Neuronal stem cell (in vitro differentiated cells): ENCODE measurements around the gene C3orf18.

Experiments
- DNase-seq: peaks from one replicate; pipeline ENCODE4 v3.0.0-alpha.2; 2013; ENCODE audit warnings: low spot score
- H2AFZ ChIP-seq: one replicate; pipeline ENCODE4 v1.6.1; 2013; ENCODE audit warnings: mild to moderate bottlenecking, low read length, inconsistent platforms
- H2AK5ac ChIP-seq: 2 replicates; pipeline ENCODE4 v1.6.1; 2013; ENCODE audit warnings: low read depth, mild to moderate bottlenecking, inconsistent platforms, low read length, moderate library complexity, mixed read lengths
- H2BK120ac ChIP-seq: 2 replicates; pipeline ENCODE4 v1.6.1; 2013; ENCODE audit warnings: low read depth, mild to moderate bottlenecking, inconsistent platforms, low read length, moderate library complexity, mixed read lengths
- H2BK12ac ChIP-seq: one replicate; pipeline ENCODE4 v1.6.1; 2013; ENCODE audit warnings: low read length, inconsistent platforms
- H2BK15ac ChIP-seq: 2 replicates; pipeline ENCODE4 v1.6.1; 2013; ENCODE audit warnings: mild to moderate bottlenecking, low read length, inconsistent platforms, mixed read lengths
- H2BK5ac ChIP-seq: one replicate; pipeline ENCODE4 v1.6.1; 2013; ENCODE audit warnings: inconsistent platforms, mild to moderate bottlenecking, low read length, moderate library complexity
- H3K14ac ChIP-seq: one replicate; pipeline ENCODE4 v1.6.1; 2013; ENCODE audit warnings: low read length, inconsistent platforms
- H3K18ac ChIP-seq: 2 replicates; pipeline ENCODE4 v1.6.1; 2013; ENCODE audit warnings: low read length, inconsistent platforms
- H3K23ac ChIP-seq: 2 replicates; pipeline ENCODE4 v1.6.1; 2013; ENCODE audit warnings: low read depth, mild to moderate bottlenecking, mixed read lengths, low read length, inconsistent platforms; ENCODE audit not compliant: poor library complexity
- H3K27ac ChIP-seq: replicated peaks from 3 replicates; pipeline ENCODE4 v1.5.1; 2013; ENCODE audit warnings: low read length, inconsistent platforms
- H3K27me3 ChIP-seq, 3 experiments: 2 replicates each; pipeline ENCODE4 v1.6.1; 2013; ENCODE audit warnings: low read length in 3 of 3, mild to moderate bottlenecking in 2 of 3, inconsistent platforms in 1 of 3, low read depth in 1 of 3, mixed read lengths in 1 of 3, moderate library complexity in 1 of 3; ENCODE audit not compliant: control insufficient read depth in 3 of 3, insufficient read depth in 3 of 3
- H3K36me3 ChIP-seq, 2 donors: replicated peaks in 1 of 2; 2 replicates each; pipeline ENCODE4 v1.6.1; 2013; ENCODE audit warnings: low read length in 2 of 2; ENCODE audit not compliant: control insufficient read depth in 2 of 2, insufficient read depth in 2 of 2
- H3K4ac ChIP-seq: 2 replicates; pipeline ENCODE4 v1.6.1; 2013; ENCODE audit warnings: inconsistent platforms, mild to moderate bottlenecking, low read length, moderate library complexity
- H3K4me1 ChIP-seq, 2 donors: 1 replicate in 1 of 2; 2 replicates in 1 of 2; pipeline ENCODE4 v1.6.1; 2013; ENCODE audit warnings: low read length in 2 of 2, low read depth in 1 of 2; ENCODE audit not compliant: control insufficient read depth in 2 of 2, insufficient read depth in 1 of 2
- H3K4me2 ChIP-seq: one replicate; pipeline ENCODE4 v1.6.1; 2013; ENCODE audit warnings: mild to moderate bottlenecking, low read length, inconsistent platforms; ENCODE audit not compliant: insufficient read depth, poor library complexity, severe bottlenecking
- H3K4me3 ChIP-seq, 2 donors: 2 replicates each; pipeline ENCODE4 v1.5.1; 2013; ENCODE audit warnings: low read length in 2 of 2, mild to moderate bottlenecking in 2 of 2, inconsistent platforms in 1 of 2, moderate library complexity in 1 of 2
- H3K79me1 ChIP-seq: one replicate; pipeline ENCODE4 v1.6.1; 2013; ENCODE audit warnings: low read depth, mild to moderate bottlenecking, inconsistent platforms, low read length, moderate library complexity
- H3K9ac ChIP-seq: one replicate; pipeline ENCODE4 v1.6.1; 2013; ENCODE audit warnings: mild to moderate bottlenecking, low read depth, low read length, inconsistent platforms; ENCODE audit not compliant: poor library complexity
- H3K9me3 ChIP-seq, 2 donors: replicated peaks in 1 of 2; 2 replicates each; pipeline versions ENCODE3 to v1.6.1; 2013; ENCODE audit warnings: low read length in 2 of 2, mild to moderate bottlenecking in 2 of 2, inconsistent platforms in 1 of 2, low read depth in 1 of 2, mixed read lengths in 1 of 2, moderate library complexity in 1 of 2; ENCODE audit not compliant: control insufficient read depth in 2 of 2, insufficient read depth in 1 of 2
- H4K8ac ChIP-seq: one replicate; pipeline ENCODE4 v1.6.1; 2013; ENCODE audit warnings: low read depth, mild to moderate bottlenecking, inconsistent platforms, low read length, moderate library complexity
- H4K91ac ChIP-seq: one replicate; pipeline ENCODE4 v1.6.1; 2013; ENCODE audit warnings: low read length, low read depth, mild to moderate bottlenecking, inconsistent platforms; ENCODE audit not compliant: poor library complexity
- WGBS, 2 donors: extraction: QIAGEN DNeasy Blood & Tissue Kit; methylation state at CpG; one replicate each; pipeline ENCODE4 v1.1.7; 2013; ENCODE audit warnings: missing lambda C conversion rate in 2 of 2, mixed read lengths in 1 of 2; ENCODE audit not compliant: insufficient read length in 2 of 2, insufficient replicate concordance in 1 of 2; ENCODE audit errors: extremely low coverage in 2 of 2; 5-methylcytosine and 5-hydroxymethylcytosine counted together

C3orf18 gene

GRCh38 chr3:50599115-50599715 is 31.7 kb upstream of the C3orf18 start:
- H3K27me3 ChIP-seq = peaks cover 0 to 4% (median 0%) of the 10 kb centered on the region in 3 experiments
- H3K4me3 ChIP-seq = no peak overlapping the region
- no peak for DNase-seq
- peak overlapping the region; percentile 5 for H2BK12ac ChIP-seq
- H4K8ac ChIP-seq = peak overlapping the region; percentile 53
- peaks cover 8 to 15% of the 10 kb centered on the region in 2 donors for H3K4me1 ChIP-seq
- no peak overlapping the region for H2BK120ac ChIP-seq
- H2BK15ac ChIP-seq = peak overlapping the region; percentile 41
- H3K36me3 ChIP-seq = no peaks in the 10 kb centered on the region
- no CpG with 5 or more reads among the region's 6 CpGs for WGBS, 2 donors
- no peak overlapping the region for H3K4me2 ChIP-seq
- H3K9me3 ChIP-seq = no peaks in the 10 kb centered on the region
- H3K79me1 ChIP-seq = peaks cover 2% of the 10 kb centered on the region
- no peak overlapping the region for H3K23ac ChIP-seq
- H3K14ac ChIP-seq = no peak overlapping the region
- no peak overlapping the region for H2AFZ ChIP-seq
- peak overlapping the region; percentile 43 for H2BK5ac ChIP-seq
- no peak overlapping the region for H4K91ac ChIP-seq
- H3K9ac ChIP-seq = no peak overlapping the region
- H3K27ac ChIP-seq = no peak overlapping the region
- peak overlapping the region; percentile 77 for H2AK5ac ChIP-seq
- peak overlapping the region; percentile 25 for H3K18ac ChIP-seq
- no peak overlapping the region for H3K4ac ChIP-seq

GRCh38 chr3:50594253-50594785 is 26.8 kb upstream of the C3orf18 start:
- Histone ChIP-seq H4K91ac (no peak overlapping the region), H3K27me3 (peaks cover 0 to 7% (median 0%) of the 10 kb centered on the region in 3 experiments), H3K14ac (no peak overlapping the region), H2AFZ (no peak overlapping the region), H2BK15ac (no peak overlapping the region), H3K4ac (no peak overlapping the region), H3K36me3 (no peaks in the 10 kb centered on the region), H2BK12ac (no peak overlapping the region), H3K79me1 (peaks cover 2% of the 10 kb centered on the region), H4K8ac (no peak overlapping the region), H2BK5ac (no peak overlapping the region), H2BK120ac (no peak overlapping the region), H3K27ac (no peak overlapping the region), H2AK5ac (no peak overlapping the region), H3K4me1 (no peaks in the 10 kb centered on the region), H3K9me3 (no peaks in the 10 kb centered on the region), H3K4me2 (no peak overlapping the region), H3K18ac (no peak overlapping the region), H3K4me3 (no peak overlapping the region), H3K23ac (no peak overlapping the region), H3K9ac (no peak overlapping the region)
- no peak for DNase-seq
- no CpG with 5 or more reads among the region's 2 CpGs for WGBS, 2 donors

GRCh38 chr3:50592568-50592967 is 25.0 kb upstream of the C3orf18 start:
- no peak overlapping the region for H3K4me2 ChIP-seq
- peak overlapping the region; percentile 67 for H3K23ac ChIP-seq
- no peak overlapping the region for H2BK15ac ChIP-seq
- no peak overlapping the region for H2BK120ac ChIP-seq
- H3K14ac ChIP-seq = peak overlapping the region; percentile 27
- H3K9ac ChIP-seq = no peak overlapping the region
- WGBS, 2 donors = no CpG with 5 or more reads among the region's 5 CpGs
- no peaks in the 10 kb centered on the region for H3K9me3 ChIP-seq
- H3K79me1 ChIP-seq = peaks cover 2% of the 10 kb centered on the region
- H3K4me1 ChIP-seq = no peaks in the 10 kb centered on the region
- no peak for DNase-seq
- H3K27me3 ChIP-seq = peaks cover 0 to 7% (median 1%) of the 10 kb centered on the region in 3 experiments
- H4K8ac ChIP-seq = no peak overlapping the region
- no peak overlapping the region for H3K27ac ChIP-seq
- H3K4ac ChIP-seq = no peak overlapping the region
- no peak overlapping the region for H2BK5ac ChIP-seq
- no peak overlapping the region for H4K91ac ChIP-seq
- H2AFZ ChIP-seq = no peak overlapping the region
- peak overlapping the region; percentile 93 for H2AK5ac ChIP-seq
- H3K4me3 ChIP-seq = peak overlapping the region in 1 of 2 donors; percentile 16
- H2BK12ac ChIP-seq = no peak overlapping the region
- no peak overlapping the region for H3K18ac ChIP-seq
- no peaks in the 10 kb centered on the region for H3K36me3 ChIP-seq

GRCh38 chr3:50591196-50591741 is 23.7 kb upstream of the C3orf18 start:
- peak overlapping the region; percentile 65 for H3K18ac ChIP-seq
- no peak for DNase-seq
- no peak overlapping the region for H4K8ac ChIP-seq
- H2AFZ ChIP-seq = no peak overlapping the region
- H3K4me1 ChIP-seq = no peaks in the 10 kb centered on the region
- no peak overlapping the region for H2BK120ac ChIP-seq
- H3K4me2 ChIP-seq = no peak overlapping the region
- H3K14ac ChIP-seq = peak overlapping the region; percentile 4
- no peaks in the 10 kb centered on the region for H3K36me3 ChIP-seq
- H3K27me3 ChIP-seq = peaks cover 0 to 7% (median 1%) of the 10 kb centered on the region in 3 experiments
- H2BK12ac ChIP-seq = no peak overlapping the region
- WGBS, 2 donors = no CpG with 5 or more reads among the region's 9 CpGs
- H3K4me3 ChIP-seq = no peak overlapping the region
- no peaks in the 10 kb centered on the region for H3K9me3 ChIP-seq
- H2BK15ac ChIP-seq = peak overlapping the region; percentile 87
- H2BK5ac ChIP-seq = no peak overlapping the region
- H3K4ac ChIP-seq = no peak overlapping the region
- H3K23ac ChIP-seq = no peak overlapping the region
- no peak overlapping the region for H3K27ac ChIP-seq
- no peak overlapping the region for H3K9ac ChIP-seq
- peaks cover 2% of the 10 kb centered on the region for H3K79me1 ChIP-seq
- peak overlapping the region; percentile 7 for H2AK5ac ChIP-seq
- no peak overlapping the region for H4K91ac ChIP-seq
